ENCODE results near the gene OVCA2. TPM values are rescaled to one million over a fixed set of nuclear protein-coding genes. Genes with fewer than 3 reads are reported as not detected.

Gene OVCA2
- total and polyA plus RNA-seq, 3 donors from 2014 or later: 46.3 to 55.1 (median 46.3) TPM

- intact Hi-C loops (cut with DNase I; ENCODE audit: low total_unique reads): no loop called here
- H3K27me3 ChIP-seq: no peaks in the 10 kb centered on the region
- no peak overlapping the region for H3K27ac ChIP-seq
- H3K9me3 ChIP-seq: no peaks in the 10 kb centered on the region
- WGBS, 2 donors: 88 to 94% methylated on average over 1 of the region's 1 CpG
- no peak for DNase-seq
- peaks cover 5% of the 10 kb centered on the region for H3K4me1 ChIP-seq
- no peaks in the 10 kb centered on the region for H3K36me3 ChIP-seq (ENCODE audit: low read depth, missing control alignments)
- TF ChIP-seq CTCF (IDR thresholded peaks at IDR 0.05) (no peak), POLR2A (IDR thresholded peaks at IDR 0.05) (no peak)
- H3K4me3 ChIP-seq: no peak overlapping the region
Observed at GRCh38 chr17:2013994-2014317, 27.9 kb upstream of the OVCA2 start.

- TF ChIP-seq CTCF (IDR thresholded peaks at IDR 0.05) (no peak), POLR2A (IDR thresholded peaks at IDR 0.05) (no peak)
- H3K36me3 ChIP-seq (ENCODE audit: low read depth, missing control alignments): no peaks in the 10 kb centered on the region
- no peaks in the 10 kb centered on the region for H3K27me3 ChIP-seq
- H3K9me3 ChIP-seq: no peaks in the 10 kb centered on the region
- H3K4me3 ChIP-seq: no peak overlapping the region
- DNase-seq: no peak
- H3K4me1 ChIP-seq: peaks cover 5% of the 10 kb centered on the region
- intact Hi-C loops (cut with DNase I; ENCODE audit: low total_unique reads): no loop called here
- 89 to 93% methylated on average over 14 of the region's 14 CpGs for WGBS, 2 donors
- no peak overlapping the region for H3K27ac ChIP-seq
Observed at GRCh38 chr17:2015314-2015713, 26.5 kb upstream of the OVCA2 start.

GRCh38 chr17:2016494-2016893 is 25.3 kb upstream of the OVCA2 start:
- Histone ChIP-seq H3K27ac (no peak overlapping the region), H3K4me3 (no peak overlapping the region), H3K4me1 (peaks cover 5% of the 10 kb centered on the region), H3K27me3 (no peaks in the 10 kb centered on the region), H3K36me3 (ENCODE audit: low read depth, missing control alignments) (no peaks in the 10 kb centered on the region), H3K9me3 (no peaks in the 10 kb centered on the region)
- TF ChIP-seq CTCF (IDR thresholded peaks at IDR 0.05) (no peak), POLR2A (IDR thresholded peaks at IDR 0.05) (no peak)
- DNase-seq: no peak
- intact Hi-C loops (cut with DNase I; ENCODE audit: low total_unique reads): no loop called here
- 87 to 91% methylated on average over 16 to 20 of the region's 20 CpGs for WGBS, 2 donors

GRCh38 chr17:2017274-2017941 is 24.4 kb upstream of the OVCA2 start:
- no peaks in the 10 kb centered on the region for H3K27me3 ChIP-seq
- intact Hi-C loops (cut with DNase I; ENCODE audit: low total_unique reads): no loop called here
- DNase-seq: no peak
- H3K9me3 ChIP-seq: no peaks in the 10 kb centered on the region
- TF ChIP-seq CTCF (IDR thresholded peaks at IDR 0.05): no peak
- no peak for TF ChIP-seq POLR2A (IDR thresholded peaks at IDR 0.05)
- H3K36me3 ChIP-seq (ENCODE audit: low read depth, missing control alignments): no peaks in the 10 kb centered on the region
- H3K4me3 ChIP-seq: no peak overlapping the region
- H3K27ac ChIP-seq: no peak overlapping the region
- H3K4me1 ChIP-seq: no peaks in the 10 kb centered on the region
- 88 to 92% methylated on average over 11 to 19 of the region's 19 CpGs for WGBS, 2 donors

Measured in testis (tissue), 3 donors.